ENCODE measurements around the gene CYP4A22.
"Not testable (repeated sequence)": the region's sequence is repeated elsewhere in the genome, so short reads cannot be mapped to it uniquely, and the experiment has no call there.

Gene CYP4A22, protein sequence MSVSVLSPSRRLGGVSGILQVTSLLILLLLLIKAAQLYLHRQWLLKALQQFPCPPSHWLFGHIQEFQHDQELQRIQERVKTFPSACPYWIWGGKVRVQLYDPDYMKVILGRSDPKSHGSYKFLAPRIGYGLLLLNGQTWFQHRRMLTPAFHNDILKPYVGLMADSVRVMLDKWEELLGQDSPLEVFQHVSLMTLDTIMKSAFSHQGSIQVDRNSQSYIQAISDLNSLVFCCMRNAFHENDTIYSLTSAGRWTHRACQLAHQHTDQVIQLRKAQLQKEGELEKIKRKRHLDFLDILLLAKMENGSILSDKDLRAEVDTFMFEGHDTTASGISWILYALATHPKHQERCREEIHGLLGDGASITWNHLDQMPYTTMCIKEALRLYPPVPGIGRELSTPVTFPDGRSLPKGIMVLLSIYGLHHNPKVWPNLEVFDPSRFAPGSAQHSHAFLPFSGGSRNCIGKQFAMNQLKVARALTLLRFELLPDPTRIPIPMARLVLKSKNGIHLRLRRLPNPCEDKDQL

DNA sequence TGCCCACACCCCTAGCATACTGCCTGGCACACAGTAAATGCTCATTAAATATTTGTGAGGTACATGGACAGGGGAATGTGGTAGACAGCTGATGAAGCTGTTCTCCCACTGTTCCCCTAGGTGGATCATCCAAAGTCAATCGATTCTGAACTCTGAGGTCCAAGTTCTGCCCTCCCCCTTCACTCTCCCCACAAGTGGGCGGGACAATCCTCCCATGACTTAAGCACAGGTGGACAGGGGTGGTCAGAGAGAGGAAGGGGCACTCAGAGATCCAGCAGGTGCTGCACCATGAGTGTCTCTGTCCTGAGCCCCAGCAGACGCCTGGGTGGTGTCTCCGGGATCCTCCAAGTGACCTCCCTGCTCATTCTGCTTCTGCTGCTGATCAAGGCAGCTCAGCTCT lies at the start of gene CYP4A22:
TSS of gene CYP4A22 (plus strand) at position 244 of the 400 bp plus-strand sequence. CDS start at position 289, 45 bp downstream.
- no peak for DNase-seq

- peak; percentile 50 for DNase-seq
Observed at GRCh38 chr1:47089356-47089755, 47.9 kb upstream of the CYP4A22 start.

- DNase-seq: not testable (repeated sequence)
Observed at GRCh38 chr1:47091476-47091875, 45.8 kb upstream of the CYP4A22 start.

GRCh38 chr1:47104816-47105215 lies 32.4 kb upstream of the CYP4A22 start:
- no peak for DNase-seq

DNA sequence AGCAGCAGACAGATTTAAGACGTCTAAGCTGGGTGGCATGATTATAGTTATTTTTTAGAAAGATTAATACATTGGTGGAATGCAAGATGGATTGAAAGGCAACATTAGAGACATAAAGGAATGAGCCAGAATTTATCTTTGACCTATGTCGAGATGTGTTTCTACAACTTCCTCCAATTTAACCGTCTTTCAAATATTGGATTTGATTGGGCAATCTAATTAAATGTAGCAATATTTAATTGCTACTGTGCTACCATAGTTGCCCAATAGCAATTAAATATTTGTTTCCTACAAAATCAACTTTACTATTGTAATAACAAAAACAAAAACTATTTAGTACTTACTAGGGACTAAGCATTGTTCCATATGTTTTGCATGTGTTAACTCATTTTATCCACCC lies 30.4 kb upstream of the CYP4A22 start:
- DNase-seq: no peak

GRCh38 chr1:47107851-47108574 lies 29.2 kb upstream of the CYP4A22 start:
- DNase-seq: not testable (repeated sequence)

DNA sequence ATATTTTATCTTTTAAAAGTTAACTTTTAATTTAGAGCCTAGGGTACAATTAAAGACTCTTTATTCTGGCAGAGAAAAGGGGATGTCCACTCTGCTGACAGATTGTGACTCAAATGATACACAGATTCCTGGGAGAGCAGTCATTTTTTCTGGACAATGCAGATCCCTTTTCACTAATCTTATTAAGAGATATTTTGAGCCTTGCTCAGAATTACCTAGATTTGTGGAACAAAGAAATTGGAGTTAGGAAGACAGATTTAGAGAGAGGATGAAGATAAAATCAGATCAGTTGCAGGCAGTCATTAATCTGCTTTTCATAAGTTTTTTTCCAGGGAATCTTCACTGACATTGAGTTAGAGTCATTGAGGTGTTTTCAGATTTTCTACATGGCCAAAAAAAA lies 27.8 kb upstream of the CYP4A22 start:
- DNase-seq: not testable (repeated sequence)

GRCh38 chr1:47113178-47113577 lies 24.1 kb upstream of the CYP4A22 start:
- no peak for DNase-seq

DNA sequence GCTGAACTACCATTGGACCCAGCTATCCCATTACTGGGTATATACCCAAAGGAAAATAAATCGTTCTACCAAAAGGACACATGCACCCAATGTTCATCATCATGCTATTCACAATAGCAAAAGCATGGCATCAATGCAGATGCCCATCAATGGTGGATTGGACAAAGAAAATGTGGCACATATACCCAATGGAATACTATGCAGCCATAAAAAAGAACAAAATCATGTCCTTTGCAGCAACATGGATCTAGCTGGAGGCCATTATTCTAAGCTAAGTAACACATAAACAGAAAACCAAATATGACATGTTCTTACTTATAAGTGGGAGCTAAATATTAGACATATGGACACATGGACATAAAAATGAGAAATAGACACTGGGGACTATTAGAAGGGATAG lies 16.2 kb upstream of the CYP4A22 start:
- DNase-seq: not testable (repeated sequence)

DNA sequence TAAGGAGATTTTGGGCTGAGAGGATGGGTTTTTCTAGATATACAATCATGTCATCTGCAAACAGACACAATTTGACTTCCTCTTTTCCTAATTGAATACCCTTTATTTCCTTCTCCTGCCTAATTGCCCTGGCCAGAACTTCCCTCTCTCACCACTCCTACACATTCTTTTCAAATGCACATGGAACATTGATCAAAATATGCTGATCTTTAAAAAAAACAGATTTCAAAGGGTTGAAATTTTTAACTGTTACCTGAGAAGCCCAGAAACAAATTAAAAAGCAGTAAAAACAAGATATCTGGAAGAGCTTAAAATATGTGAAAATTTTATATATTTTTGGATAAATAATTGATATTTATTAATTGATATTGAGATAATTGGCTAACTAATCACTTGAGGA lies 12.4 kb upstream of the CYP4A22 start:
- not testable (repeated sequence) for DNase-seq

- DNase-seq: not testable (repeated sequence)
Observed at GRCh38 chr1:47126997-47127396, 10.2 kb upstream of the CYP4A22 start.

DNA sequence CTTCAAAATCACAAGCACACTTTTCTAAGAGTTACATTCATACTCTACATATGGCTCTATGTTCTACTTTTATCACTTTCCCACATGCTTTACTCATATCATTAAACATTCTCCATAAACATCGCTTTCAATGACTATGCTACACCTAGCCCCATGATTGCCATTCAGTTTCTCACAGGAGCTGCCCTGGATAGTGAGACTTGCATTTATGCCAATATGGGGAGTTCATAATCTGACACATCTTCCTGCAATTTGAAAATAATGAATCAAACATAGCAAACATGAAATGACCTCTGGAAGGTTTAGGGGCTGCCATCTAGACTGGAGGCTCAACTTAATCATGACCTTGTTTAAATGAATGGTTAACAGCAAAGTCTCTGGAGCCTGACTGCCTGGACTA lies 9.0 kb upstream of the CYP4A22 start:
- no peak for DNase-seq

DNA sequence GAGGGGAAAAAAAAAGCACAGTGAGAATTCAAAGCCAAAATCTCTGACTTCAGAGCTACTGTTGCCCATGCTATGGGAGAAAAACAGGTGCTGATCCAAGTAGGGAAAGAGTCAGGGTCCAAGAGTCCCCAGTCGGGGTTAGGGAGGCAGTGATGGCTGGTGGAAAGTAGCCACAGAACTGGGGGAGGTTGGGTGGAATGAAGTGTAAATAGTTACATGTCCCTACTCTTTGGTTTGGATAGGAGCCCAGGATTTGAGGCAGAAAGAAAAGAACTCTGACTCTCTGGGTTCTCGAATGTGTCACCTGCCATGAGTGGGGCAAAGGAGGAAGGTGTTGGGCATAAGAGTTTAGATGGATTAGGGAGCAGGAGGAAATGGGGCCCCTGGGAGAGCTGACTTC lies 8.4 kb upstream of the CYP4A22 start:
- not testable (repeated sequence) for DNase-seq

DNA sequence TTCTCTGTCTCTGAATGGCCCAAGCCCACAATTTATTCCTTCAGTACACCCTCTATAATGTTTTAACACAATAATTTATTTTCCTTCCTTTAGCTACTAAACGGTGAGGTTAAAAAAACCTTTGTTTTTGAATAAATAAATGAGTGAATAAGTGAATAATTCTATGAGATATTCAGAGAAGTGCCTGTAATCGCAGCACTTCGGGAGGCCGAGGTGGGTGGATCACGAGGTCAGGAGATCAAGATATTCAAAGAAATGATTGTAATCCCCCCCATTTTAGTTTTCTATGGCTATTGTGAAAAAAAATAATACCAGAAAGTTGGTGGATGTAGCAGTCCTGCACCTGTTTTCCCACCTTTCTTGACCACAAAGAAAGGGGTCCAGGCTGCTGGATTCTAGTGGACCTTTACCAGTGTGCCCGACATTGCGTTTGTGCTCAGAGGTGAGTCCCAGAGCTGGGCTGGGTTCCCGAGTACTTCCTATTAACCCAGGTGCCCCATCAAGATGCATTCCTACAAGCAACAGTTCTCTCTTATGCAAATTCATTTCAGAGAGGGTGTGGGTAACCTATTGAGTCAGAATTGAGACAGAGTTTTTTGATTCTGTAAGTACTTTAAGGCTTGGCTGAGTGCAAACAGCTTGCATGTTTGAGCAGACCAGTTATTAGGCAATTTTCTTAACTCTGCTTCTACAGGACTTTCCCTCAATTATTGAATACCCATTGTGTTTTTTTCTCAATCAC lies 7.6 kb upstream of the CYP4A22 start:
- DNase-seq: not testable (repeated sequence)

DNA sequence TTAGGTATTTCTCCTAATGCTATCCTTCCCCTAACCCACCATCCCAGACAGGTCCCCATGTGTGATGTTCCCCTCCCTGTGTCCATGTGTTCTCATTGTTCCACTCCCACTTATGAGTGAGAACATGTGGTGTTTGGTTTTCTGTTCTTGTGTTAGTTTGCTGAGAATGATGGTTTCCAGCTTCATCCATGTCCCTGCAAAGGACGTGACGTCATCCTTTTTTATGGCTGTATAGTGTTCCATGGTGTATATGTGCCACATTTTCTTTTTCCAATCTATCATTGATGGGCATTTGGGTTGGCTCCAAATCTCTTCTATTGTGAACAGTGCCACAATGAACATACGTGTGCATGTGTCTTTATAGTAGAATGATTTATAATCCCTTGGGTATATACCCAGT lies 4.6 kb upstream of the CYP4A22 start:
- not testable (repeated sequence) for DNase-seq

DNA sequence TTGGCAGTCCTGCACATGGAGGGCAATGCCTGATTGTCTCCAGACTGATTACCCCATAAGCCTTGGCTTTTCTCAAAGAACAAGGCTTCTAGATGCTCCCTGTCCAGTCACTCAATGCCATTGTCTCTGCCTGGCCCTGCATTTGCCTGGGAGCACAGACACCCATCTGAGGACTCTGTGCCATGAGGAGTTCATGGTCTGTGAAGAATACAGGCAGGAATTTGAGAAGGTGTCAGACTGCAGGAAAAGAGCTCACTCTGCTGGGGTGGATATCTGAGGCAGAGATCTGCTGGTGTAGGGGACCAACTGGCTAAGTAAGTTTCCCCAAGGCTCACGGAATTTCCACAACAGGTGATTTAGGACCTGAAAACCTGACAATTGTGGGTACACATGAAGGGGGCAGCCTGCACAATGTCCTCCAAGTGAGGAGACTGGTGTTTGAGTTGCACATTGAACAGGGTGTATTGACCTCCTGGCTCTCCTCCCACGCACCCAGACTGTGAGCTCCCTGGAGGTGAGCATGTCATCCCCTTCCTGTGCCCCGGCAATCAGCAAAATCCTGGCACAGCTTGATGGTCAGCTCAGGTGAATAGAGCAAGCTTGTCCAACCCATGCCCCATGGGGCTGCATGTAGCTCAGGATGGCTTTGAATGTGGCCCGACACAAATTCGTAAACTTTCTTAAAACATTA lies 829 bp downstream of the CYP4A22 start:
- DNase-seq: no peak

DNA sequence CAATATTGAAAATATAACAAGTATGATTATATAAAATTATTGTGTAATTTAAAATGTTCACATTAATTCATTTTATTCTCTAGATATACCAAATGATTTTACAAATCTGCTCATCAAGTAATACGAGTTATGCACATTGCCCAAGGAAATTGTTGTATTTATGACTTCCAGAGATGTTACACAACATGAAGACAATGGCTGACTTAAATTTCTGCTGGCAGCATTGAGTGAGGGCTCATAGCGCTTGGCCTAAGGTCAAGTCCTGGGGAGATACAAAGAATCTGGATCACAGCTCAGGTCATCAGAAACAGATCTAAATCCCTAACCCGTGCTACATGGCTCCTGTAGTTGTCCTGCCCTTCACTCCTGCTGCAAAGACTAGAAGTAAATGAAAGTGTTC lies 3.1 kb downstream of the CYP4A22 start:
- not testable (repeated sequence) for DNase-seq

- DNase-seq: not testable (repeated sequence)
Observed at GRCh38 chr1:47143654-47144053, 6.4 kb downstream of the CYP4A22 start.

GRCh38 chr1:47146495-47146894 lies 9.3 kb downstream of the CYP4A22 start:
- not testable (repeated sequence) for DNase-seq

DNA sequence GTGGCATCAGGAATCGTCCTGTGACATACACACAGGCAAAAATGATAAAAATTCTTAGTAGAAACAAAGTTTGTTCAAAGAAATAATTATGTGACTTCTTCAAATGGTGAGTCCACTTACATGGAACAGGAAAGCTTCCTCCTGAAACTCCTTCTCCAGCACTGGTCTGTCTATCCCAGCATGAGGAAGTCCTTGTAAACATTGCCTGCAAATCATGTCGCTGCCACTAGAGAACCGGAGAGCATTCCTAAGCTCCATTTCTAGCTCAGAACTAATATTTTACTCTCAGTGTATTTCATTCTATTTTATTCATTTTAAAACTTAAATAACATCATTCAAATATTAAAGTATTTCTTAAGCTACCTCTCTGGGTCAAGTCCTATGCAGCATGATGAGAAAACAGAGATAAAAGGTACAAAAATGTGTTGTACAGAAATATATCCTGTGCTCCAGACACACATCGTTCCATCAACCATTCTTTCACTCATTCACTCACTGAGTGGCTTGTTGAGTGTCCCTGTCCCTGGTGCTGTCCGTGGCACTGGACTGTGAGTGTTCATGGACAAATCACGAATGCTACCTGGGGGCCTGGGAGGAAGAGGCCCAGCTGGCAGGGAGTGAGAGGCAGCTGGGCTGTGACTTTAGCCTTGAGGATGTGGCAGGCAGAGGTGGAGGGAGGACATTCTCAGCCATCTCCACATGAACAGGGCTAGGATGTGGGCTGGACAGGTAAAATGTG lies 10.0 kb downstream of the CYP4A22 start:
- DNase-seq: no peak

GRCh38 chr1:47149162-47149561 lies 11.9 kb downstream of the CYP4A22 start:
- not testable (repeated sequence) for DNase-seq

DNA sequence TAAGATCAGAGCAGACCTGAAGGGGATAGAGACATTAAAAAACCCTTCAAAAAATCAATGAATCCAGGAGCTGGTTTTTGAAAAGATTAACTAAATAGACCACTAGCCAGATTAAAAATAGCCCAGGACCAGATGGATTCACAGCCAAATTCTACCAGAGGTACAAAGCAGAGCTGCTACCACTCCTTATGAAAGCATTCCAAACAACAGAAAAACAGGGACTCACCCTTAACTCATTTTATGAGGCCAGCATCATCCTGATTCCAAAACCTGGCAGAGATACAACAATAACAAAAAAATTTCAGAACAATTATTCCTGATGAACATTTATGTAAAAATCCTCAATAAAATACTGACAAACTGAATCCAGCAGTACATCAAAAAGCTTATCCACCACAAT lies 19.2 kb downstream of the CYP4A22 start:
- DNase-seq: not testable (repeated sequence)

Measured in suppressor macrophage treated with lipopolysaccharide for 4 hours (primary cell).